Stomach (tissue), 4 donors: ENCODE data around the gene NFIC.

Experiments used
- CTCF ChIP-seq, 7 experiments: fragments of 450-650 bp in 4 of 7; fragments of 200-600 bp in 3 of 7; sonication (generic) in 3 of 7; IDR thresholded peaks; one replicate each; pipeline ENCODE4 v1.5.1; 2016 to 2019; ENCODE audit warnings: antibody characterized with exemption in 7 of 7, control low read depth in 2 of 7, mild to moderate bottlenecking in 1 of 7
- POLR2A ChIP-seq, 4 donors: fragments of 450-650 bp; IDR thresholded peaks; one replicate each; pipeline ENCODE4 v1.6.1; 2016; ENCODE audit warnings: antibody characterized with exemption in 4 of 4, control low read depth in 2 of 4, mild to moderate bottlenecking in 1 of 4, moderate library complexity in 1 of 4
- POLR2AphosphoS5 ChIP-seq, 3 donors: sonication (generic); formaldehyde crosslinking; IDR thresholded peaks; one replicate each; pipeline ENCODE4 v1.6.1; 2016; ENCODE audit warnings: antibody characterized with exemption in 3 of 3

- TF ChIP-seq POLR2A (IDR thresholded peaks at IDR 0.05) (no peak), CTCF (IDR thresholded peaks at IDR 0.05) (no peak), POLR2AphosphoS5 (IDR thresholded peaks at IDR 0.05) (no peak)
Measured at GRCh38 chr19:3363841-3364500, 2.4 kb upstream of the NFIC start.
